ENCODE measurements around the gene NRXN3.

The NRXN3 gene

GRCh38 chr14:79890527-79890926 is 1720.4 kb downstream of the NRXN3 start:
- DNase-seq = no peak

- DNase-seq = no peak
Measured at GRCh38 chr14:79896009-79896408, 1725.8 kb downstream of the NRXN3 start.

GRCh38 chr14:79899610-79900009 is 1729.4 kb downstream of the NRXN3 start:
- no peak for DNase-seq

- DNase-seq = no peak
Measured at GRCh38 chr14:79904497-79904896, 1734.3 kb downstream of the NRXN3 start.

- DNase-seq = no peak
Measured at GRCh38 chr14:79906994-79907393, 1736.8 kb downstream of the NRXN3 start.

GRCh38 chr14:79910086-79910485 is 1739.9 kb downstream of the NRXN3 start:
- no peak for DNase-seq

- DNase-seq = no peak
Measured at GRCh38 chr14:79911744-79912143, 1741.6 kb downstream of the NRXN3 start.

GRCh38 chr14:79914595-79914994 is 1744.4 kb downstream of the NRXN3 start:
- DNase-seq = no peak

GRCh38 chr14:79915406-79915805 is 1745.2 kb downstream of the NRXN3 start:
- DNase-seq = no peak

- DNase-seq = no peak
Measured at GRCh38 chr14:79916281-79916680, 1746.1 kb downstream of the NRXN3 start.

- no peak for DNase-seq
Measured at GRCh38 chr14:79916892-79917291, 1746.7 kb downstream of the NRXN3 start.

Measured in NCI-H1436 treated with DMSO at 0.1 percent for 48 hours (cell line).